Activated CD4-positive, CD25-positive, alpha-beta regulatory T cell (primary cell): ENCODE results near the gene SAMD4A.
"Not testable (repeated sequence)": the region's sequence is repeated elsewhere in the genome, so short reads cannot be mapped to it uniquely, and the experiment has no call there.

ENCODE experiments used
- DNase-seq, 4 experiments: peaks; one replicate each; lab custom pipeline; 2025; lab: John Stamatoyannopoulos, UW

SAMD4A gene

DNA sequence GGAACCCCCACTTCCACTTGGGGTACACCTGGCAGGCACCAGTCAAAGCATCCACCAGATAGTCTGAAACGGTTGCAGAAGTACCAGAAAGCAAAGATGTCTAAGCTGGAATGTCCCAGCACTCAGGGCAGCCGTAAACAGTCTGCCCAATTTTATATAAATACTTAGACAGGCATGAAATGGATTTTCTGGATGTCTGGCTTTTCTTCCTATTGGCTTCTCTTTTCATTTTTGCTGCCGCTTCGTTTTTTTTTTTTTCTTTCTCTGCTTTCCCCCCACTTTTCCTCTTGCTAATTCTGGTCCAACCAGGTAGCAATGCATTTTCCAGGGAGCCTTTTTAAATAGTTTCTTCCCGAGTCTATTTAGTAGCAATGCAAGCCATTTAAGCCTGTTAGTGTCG lies 168.0 kb downstream of the SAMD4A start:
- no peak for DNase-seq

DNA sequence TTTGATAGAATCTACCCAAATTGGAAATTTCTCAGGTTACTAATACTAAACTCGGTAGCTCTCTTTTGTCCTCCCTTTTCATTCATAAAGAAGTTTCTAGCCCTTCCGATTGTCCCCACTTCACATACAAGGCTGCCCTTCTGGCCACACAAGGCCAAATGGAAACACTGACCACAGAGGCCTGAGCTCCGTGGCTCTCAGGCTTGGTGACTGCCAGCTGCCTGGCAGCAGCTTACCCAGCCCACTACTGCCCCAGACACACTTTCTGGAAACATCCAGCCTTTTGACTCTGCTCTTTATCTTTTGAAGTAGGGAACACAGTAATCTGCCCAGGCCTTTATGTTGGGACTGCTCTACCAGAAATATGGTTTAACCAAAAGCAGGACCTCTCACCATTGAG lies 168.5 kb downstream of the SAMD4A start:
- no peak for DNase-seq

DNA sequence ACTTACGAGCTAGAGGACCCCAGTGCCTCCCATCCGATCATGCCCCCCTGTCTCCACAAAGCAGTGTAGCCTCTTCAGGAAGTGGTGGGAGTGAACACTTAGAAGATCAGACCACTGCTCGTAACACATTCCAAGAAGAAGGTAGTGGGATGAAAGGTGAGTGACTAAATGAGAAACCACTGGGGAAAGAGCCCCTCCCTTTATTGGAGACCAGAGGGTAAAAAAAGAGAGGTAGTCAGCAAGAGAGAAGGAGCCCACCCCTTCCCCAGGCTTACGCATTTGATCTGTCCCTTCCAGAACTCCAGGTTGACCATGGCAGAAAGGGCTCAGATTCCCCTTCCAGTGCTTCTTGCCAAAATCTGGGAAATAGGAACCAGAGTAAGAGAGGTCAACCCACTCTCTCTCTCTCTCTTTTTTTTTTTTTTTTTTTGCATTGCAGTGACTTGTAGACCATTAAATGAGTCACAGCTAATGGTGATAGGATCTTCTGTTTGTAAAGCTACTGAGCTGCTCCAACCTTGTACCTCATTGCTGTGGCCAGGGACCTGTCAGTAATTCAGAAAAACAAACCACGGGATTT lies 170.3 kb downstream of the SAMD4A start:
- DNase-seq = no peak

DNA sequence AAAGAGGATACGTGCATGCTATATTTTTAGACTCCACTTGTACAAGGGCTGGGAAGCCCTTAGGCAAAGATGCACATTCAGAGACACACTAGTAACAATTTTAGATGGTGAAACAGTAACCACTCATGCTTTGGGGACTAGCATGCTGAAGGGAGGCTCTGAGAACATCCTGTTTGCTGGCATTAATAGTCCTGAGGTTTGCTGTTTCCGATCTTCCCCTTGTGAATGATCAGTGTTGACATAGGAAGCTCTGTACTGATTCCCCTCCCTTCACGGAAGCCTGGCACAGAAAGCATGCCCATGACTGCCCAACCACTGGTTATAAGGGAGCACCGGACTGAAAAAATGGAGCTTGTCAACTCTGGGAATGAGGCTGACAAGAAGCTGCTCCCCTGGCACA lies 171.1 kb downstream of the SAMD4A start:
- no peak for DNase-seq

DNA sequence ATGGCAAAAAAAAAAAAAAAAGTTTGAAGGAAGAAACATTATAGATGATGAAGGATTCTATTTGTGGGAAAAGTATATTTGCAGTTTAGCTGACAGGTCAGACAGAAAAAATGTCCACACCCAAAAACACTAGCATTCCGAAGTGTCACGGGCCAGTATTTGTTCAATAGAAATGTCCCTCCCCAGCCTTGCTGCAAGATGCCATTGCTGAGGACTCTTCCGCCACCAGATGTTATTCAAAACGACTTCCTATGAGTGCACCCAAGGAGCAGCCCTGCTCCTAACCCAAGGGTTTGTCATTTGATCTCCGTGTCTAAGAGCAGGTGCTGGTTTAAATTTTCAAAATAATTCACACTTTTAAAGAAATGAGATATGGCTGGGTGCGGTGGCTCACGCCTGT lies 172.6 kb downstream of the SAMD4A start:
- no peak for DNase-seq

DNA sequence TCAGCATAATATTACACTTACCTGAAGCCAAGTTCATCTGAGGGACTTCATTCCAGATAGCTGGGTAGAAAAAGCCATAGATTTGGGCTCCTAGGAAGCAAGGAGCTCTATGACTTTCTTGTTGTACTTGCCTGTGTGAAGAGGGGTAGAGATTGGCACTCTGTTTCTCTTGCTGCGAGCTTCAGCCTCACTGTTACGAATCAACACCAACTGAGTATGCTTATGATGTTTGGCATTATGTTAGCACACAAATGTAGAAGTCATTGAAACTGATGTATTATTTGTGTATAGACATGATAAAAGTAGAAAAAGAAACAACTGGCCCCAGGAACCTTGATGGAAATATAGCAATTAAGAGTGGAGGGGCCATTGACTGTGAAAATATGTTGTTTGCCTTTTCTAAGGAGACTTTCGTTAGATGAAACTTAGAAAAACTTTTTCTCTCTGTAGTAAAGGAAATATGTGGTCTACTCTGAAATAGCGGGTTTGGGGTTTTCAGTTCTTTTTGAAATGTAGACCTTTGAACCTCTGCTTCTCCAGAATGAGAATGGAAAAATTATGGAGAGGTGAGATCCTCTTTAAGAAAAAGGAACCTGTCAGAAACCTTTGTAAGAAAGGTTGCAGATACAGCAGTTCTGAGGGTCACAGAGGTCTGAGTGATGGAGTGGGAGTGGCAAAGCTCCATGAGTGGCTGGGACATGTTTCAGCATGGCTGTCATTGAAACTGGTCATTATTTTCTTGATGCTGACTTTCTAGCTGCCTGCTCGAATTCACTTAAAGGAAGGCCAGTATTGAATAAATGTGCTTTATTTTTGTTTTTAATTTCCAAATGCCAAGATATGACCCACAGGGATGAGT lies 175.8 kb downstream of the SAMD4A start:
- DNase-seq = no peak

DNA sequence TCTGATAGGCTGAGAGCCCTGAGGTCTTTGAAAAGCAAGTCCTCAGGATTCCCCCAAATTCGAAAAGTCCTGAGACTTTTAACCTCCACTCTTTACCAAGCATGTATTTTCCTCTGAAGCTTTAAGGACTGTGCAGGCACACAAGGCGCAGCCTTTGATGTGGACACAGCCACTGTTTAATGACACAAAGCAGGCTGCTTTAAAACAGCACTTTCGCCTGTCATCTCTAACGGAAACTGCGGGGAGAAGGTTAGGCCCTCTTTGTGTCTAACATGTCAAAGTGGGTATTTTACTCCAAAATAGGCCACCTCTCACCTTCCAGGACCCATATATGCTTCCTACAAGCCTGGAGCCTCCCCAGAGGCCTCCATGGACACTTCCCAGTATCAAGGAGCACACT lies 176.5 kb downstream of the SAMD4A start:
- no peak for DNase-seq

DNA sequence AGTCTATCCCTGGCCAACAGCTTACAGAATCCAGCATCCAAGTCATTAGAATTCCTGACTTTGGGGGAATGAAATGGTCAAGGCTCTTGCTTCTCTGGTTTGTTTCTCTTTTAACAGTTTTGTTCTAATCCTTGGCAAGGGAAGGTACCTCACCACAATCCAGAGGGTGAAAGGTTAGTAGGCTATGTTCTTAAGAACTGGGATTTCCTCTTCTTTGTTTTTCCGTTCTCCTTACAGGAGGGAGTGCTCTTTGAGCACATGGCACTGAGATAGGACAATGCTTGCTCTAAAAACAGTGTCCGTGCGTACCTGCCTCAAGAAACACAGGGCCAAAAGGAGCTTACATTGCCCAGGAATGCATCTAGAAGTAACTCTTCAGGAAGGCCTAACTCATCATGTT lies 179.1 kb downstream of the SAMD4A start:
- no peak for DNase-seq

DNA sequence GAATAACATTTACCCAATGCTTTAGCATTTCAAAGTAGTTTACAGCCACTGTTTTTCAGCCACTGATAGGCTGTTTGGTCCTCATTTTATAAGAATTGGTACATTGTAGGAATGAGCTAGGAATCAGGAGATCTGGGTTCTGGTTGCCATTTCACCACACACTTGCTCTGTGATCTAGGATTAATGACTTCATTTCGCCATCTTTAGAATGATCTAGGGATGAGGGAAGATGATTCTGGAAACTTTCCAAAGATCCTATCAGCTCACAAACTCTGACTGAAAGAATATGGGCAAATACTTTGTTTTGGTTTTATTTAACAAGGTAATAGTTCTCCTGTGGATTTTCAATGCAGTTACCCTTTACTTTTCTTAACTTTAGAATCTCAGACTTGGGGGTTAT lies 180.7 kb downstream of the SAMD4A start:
- no peak for DNase-seq

DNA sequence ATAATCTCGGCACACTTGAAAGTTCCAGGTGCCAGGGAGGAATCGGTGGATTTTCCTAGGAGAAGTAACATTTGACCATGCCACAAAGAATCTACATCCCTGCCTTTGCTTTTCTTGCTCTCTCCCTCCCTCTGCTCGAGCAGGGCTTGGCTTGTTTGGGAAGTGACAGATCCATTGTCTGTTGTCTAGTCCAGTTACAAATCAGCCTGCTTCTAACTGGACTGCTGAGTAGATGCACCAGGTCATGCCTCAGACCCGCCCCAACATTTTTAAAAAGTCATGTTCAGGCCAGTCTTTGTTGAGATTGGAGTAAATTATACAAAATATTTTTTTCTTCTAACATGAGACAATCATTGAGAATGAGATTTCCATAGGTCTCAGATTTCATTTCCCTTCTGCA lies 182.3 kb downstream of the SAMD4A start:
- DNase-seq = no peak

DNA sequence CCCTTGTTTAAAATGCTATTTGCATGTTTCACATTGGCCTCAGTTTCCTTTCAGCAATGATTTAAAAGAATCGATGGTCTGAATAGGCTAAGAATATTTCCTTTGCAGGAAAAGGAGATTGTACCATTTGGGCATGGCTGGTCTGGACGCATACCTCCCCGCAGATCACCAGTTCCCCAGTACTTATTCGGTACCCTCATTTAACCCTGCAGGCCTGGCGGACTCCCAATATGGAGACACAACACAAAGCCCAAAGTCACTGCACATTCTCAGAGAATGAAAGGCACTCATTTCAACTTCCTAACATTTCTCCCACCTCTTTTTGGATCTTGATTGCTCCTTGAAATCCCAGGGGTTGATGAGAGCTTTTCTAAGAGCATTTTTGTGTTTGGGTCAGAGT lies 182.8 kb downstream of the SAMD4A start:
- DNase-seq = no peak

DNA sequence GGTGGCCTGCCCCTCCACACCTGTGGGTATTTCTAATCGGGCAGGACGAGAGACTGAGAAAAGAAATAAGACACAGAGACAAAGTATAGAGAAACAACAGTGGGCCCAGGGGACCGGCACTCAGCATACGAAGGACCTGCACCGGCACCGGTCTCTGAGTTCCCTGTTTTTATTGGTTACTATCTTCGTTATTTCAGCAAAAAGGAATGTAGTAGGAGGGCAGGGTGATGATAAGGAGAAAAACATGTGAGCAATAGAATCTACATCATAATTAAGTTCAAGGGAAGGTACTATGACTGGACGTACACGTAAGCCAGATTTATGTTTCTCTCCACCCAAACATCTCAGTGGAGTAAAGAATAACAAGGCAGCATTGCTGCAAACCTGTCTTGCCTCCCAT lies 185.7 kb downstream of the SAMD4A start:
- DNase-seq = not testable (repeated sequence)

DNA sequence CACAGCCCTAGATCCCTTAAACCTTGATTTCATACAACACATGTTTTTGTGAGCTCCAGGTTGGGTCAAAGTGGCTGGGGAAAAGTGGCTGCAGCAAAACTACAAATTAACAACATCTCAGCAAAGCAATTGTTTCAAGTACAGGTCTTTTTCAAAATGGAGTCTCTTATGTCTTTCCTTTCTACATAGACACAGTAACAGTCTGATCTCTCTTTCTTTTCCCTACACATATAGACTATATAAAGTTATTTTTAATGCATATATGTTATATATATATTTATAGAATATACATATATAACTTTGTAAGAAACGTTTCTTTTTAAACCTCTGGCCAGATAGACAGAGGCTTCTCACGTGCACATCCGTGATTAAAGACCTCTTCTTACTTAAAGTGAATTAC lies 186.5 kb downstream of the SAMD4A start:
- not testable (repeated sequence) for DNase-seq

DNA sequence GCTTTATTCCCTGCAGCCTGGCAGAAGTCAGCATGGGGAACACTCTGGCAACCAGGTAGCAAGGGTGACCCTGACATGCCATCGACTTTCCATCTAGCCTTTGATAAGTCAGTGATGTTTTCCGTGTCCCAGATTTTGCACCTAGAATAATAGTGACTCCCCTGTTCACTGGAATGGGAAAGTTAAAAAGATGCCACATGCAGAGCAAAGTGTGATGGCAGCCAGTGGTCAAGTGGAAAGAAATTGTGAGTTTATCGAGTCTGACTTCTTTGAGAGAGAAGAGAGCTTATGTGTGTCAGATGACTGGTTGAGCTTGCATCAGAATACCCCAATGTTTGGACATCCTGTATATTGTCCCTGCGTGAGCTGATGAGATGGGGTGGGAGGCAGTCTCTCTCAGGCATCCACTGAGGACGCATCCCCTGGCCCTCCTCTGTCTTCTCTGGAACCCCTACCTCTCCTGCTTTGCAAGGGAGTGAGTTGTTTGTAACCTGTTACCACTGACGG lies 187.2 kb downstream of the SAMD4A start:
- DNase-seq = no peak

DNA sequence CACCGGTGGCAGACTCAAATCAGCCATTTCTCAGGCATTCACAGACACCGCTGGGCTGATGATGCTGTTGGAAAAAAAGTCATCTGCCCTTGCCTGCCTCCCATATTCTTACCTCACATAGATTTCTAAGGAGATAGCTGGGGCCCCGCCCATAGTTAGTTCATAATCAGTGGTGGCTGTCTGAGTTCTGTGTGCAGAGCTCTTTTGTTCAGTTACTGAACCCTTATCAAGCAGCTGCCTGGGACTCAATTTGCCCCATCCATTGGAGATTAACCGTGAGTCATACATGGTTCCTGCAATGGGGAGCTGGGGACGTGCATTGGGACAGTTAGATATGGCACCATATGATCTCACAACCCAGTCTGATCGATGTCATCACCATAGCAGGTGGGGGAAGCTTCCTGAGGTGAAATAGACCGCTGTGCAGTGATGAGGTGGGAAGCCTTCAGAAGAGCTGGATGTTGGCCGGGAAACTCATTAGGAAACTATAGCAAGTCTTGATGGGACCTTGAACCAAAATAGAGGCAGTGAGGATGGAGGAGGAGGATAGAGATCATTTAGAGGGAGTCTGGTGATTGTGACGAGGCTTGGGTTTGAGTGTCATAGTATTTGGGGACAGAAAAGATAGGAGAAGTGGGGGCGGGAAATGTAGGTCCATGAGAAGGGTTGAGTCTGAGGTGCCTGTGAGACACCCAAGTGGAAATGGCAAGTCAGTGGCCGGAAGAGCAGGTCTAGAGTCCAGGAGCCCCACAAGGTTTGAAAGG lies 187.9 kb downstream of the SAMD4A start:
- DNase-seq = no peak

DNA sequence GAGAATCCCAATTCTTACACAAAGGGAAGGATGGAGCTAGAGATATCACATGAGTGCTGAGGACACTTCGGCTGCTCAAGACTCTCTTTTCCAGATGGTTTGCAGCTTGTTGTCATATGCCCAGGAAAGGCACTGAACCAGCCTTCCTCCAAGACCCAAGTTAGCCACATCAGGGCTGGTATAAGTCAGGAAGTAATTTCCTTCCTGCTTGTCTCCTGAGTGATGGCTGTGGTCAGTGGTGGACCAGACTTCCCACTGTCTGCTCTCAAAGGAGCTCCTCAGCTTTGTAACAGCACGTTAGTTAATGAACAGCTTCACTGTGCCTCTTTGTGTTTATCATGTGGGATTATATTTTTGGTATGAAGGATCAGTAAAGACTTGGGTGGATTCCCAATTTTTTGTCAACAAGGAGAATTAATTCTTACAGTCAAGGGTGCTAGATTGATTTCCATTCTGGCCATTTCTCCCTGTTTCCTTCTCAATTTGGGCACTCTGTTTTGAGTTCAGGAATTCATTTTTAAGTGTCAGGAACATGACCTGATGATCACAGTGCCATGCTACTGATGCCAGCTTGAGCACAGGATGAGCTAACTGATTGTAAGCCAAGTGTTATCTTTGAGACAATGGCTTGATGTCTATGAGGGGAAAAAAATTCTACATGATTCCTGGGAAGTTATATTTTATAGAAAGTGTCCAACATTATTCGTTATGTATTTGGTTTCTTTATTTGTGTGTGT lies 189.9 kb downstream of the SAMD4A start:
- no peak for DNase-seq

DNA sequence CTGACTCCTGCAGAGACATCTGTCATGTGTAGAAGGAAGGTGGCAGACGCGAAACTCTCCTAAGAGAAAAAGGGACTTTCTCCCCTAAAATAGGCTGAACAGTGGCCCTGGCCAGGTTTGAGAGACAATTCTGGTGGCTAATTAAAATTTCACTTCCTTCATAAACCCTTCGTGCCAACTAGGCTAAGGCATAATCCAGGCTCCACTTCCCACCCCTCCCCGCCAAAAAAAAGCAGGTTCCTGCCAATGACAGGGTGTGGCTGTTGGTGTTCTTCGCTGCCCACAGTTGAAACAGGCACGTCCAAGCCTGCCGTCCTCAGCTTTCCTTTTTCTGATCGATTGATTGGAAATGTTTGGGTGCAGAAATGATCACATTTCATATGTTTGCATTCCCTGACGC lies 191.1 kb downstream of the SAMD4A start:
- no peak for DNase-seq

DNA sequence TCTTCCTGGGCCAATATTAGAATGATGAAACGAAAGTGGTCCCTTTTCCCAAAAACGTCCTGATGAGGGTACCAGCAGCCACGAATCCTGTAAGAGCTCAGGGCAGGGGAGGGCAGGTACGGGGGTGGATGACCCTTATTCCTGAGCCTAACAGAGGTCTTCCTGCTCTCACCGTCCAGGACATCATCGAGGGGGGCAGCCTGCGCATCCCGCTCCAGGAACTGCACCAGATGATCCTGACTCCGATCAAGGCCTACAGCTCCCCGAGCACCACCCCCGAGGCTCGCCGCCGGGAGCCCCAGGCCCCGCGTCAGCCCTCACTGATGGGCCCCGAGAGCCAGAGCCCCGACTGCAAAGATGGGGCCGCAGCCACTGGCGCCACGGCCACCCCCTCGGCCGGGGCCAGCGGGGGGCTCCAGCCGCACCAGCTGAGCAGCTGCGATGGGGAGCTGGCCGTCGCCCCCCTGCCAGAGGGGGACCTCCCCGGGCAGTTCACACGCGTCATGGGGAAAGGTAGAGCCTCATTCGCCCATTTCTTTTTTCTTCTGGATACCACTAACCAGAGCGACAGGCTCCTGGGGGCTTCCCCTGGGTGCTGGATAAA lies 193.2 kb downstream of the SAMD4A start:
- DNase-seq = no peak

DNA sequence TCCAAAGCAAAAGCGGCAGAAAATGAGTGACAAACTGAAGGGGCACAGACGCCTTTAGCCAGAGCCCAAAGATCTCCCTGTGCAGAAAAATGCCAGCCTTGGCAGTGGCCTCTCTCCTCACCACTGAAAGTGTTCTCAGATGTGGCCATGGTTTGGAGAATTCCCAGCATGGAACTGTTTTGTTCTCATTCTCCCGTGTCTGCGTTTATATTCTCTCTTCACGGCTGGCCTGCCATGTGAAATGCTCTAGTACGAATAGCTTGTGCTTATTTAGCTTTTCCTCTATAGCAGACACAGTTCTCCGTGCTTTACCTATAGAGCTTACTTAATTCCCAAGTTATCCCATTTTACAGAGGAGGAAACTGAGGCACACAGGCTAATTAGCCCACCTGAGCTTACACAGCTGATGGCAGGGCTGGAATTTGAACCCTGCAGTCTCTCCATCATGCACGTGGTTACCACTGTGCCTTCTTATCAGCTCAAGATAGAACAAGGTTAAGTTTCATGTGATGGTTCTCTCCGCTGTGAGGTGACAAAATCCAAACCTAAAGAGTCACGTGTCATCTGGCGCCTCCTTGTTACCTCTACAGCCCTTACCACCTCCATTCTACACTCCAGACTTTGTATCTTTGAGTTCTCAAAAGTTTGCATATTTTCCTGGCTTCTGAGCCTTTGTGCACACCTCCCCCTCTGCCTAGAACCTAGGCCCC lies 194.1 kb downstream of the SAMD4A start:
- no peak for DNase-seq

DNA sequence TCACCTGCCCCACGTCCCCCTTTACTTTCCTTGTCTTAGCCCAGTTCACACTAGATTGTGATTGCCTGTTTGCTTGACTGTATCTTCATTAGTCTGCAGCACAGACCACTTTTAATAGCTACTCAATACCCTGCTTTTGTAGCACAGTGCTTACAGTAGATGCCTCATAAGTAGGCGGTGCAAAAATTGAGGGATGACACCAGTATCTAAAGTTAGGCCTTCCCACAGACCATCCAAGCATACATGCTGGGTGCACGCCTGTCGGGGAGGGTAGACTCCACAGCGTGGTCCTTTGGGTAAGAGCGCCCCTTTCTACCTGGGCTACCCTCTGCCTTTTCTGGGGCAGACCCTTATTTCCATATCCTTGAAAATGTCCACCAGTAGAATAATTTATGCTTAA lies 194.9 kb downstream of the SAMD4A start:
- DNase-seq = no peak

DNA sequence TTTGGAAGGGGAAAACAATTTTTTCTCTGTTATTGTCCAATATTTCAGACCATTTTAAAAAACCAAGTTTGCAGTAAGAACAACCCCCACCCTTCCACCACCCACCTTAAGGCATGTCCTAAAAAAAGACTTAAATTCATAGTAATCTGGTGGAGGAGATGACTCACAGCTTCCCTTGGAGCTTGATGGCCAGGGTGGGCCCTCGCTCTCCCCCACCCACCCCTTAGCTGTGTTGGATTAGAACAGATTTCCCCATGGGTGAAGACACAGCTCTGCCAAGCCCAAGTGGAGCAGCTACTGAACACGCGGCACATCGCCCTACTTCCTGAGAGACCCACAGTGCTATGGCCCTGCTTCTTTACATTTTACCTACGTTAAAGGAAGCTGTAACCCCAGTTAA lies 195.4 kb downstream of the SAMD4A start:
- DNase-seq = no peak
